ENCODE measurements around the gene FBXW12.
A peak's percentile ranks its signal among the peaks of the same experiment; 100 is the strongest.
"Not testable (repeated sequence)": the region's sequence is repeated elsewhere in the genome, so short reads cannot be mapped to it uniquely, and the experiment has no call there.

FBXW12 gene

GRCh38 chr3:48371651-48372376, at the start of gene FBXW12:
Gene FBXW12, plus strand, starts transcription at chr3:48372219. Its CDS starts 549 bp downstream, at chr3:48372768.
- no peak for DNase-seq (ENCODE audit: low read depth)

DNA sequence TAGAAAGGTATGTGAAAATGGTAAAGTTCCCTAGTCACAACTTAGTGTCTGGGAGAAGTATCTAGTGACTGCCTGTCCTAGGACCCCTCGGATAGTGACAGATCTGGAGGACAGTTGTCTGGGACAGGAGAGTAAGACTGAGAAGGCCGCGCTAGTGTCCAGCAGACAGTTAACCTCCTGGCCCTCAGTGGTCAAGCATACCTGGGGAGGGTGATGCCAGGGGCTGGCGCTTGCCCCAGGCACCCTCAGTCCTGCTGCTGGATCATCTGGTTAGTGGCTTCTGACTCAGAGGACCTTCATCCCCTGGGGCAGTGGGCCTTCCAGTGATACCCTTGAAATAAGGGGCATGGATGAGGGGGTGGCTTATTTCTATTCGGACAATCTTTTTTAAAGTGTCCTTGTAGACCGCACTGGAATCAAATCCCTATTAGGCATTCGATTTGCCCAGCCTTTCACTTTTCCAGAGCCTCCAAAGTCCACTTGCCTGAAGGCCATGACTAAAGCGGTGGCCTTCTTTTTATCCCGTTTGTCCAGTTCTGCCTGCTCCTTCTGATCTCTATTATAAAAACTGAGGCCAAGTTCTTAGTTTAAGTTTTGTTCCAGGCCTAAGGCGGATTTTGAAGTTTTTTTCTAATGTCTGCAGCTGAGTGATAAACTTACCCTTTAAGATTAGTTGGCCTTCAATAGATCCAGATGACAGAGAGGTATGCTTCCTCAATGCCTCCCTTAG, 40.1 kb upstream of the FBXW12 start:
- not testable (repeated sequence) for DNase-seq (ENCODE audit: low read depth)

DNA sequence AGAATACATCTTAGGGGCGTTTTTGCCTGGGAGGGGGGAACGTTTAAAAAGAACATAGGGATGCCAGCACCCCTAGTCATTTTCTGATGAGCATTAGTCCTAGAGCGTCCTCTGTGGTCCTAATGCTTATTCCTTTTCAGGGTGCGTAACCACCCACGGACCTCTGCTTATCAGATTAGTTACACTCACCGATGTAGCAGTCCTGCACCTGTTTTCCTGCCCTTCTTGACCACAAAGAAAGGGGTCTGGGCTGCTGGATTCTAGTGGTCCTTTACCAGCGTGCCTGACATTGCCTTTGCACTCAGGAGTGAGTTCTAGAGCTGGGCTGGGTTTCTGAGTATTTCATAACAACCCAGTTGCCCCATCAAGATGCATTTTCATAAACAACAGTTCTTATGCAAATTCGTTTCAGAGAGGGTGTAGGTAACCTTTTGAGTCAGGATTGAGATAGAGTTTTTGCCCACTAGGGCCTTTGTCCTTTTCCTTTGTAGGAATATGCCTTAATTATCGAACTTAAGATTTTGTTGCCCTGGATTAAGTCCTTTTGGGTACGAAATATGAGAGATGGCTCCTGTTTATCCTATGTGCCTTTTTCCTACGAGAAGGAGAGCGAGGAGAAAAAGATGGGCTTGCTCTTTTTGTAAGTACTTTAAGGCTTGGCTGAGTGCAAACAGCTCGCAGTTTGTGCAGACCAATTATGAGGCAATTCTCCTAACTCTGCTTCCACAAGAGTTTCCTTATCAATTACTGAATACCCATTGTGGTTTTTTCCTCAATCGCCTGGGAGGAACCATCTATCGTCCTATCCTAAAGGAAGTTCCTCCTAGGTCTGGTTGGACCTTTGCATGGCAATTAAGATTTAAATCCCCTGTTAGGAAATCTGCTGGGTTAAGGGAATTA, 38.4 kb upstream of the FBXW12 start, which contains the start of gene SPINK8:
Gene SPINK8 (minus strand): TSS at position 316 of the 900 bp plus-strand sequence. CDS start 5,320 bp downstream, outside the sequence.
- not testable (repeated sequence) for DNase-seq (ENCODE audit: low read depth)

- no peak for DNase-seq (ENCODE audit: low read depth)
Measured at GRCh38 chr3:48334605-48335004, 37.4 kb upstream of the FBXW12 start.

DNA sequence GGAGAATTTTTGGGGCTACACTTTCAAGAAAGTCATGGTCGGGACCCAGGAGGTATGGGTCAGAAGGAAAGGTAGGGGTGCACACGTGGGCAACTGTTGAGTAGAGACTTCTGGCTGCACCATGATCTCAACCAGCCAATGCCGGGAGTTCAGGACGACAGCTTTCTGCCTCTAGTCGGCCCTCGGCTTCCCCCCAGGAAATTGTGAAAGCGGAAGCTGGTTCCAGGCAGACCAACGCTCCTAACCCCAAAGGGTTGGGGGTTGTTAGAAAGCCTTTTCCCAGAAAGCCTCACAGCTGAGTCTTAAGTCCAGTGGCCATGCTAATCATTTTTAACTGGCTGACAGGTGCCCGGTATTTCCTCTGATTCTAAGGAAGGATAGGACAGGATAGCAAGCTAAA, 36.7 kb upstream of the FBXW12 start:
- DNase-seq (ENCODE audit: low read depth) = not testable (repeated sequence)

GRCh38 chr3:48337536-48337935, 34.5 kb upstream of the FBXW12 start:
- not testable (repeated sequence) for DNase-seq (ENCODE audit: low read depth)

- no peak for DNase-seq (ENCODE audit: low read depth)
Measured at GRCh38 chr3:48338635-48339034, 33.4 kb upstream of the FBXW12 start.

DNA sequence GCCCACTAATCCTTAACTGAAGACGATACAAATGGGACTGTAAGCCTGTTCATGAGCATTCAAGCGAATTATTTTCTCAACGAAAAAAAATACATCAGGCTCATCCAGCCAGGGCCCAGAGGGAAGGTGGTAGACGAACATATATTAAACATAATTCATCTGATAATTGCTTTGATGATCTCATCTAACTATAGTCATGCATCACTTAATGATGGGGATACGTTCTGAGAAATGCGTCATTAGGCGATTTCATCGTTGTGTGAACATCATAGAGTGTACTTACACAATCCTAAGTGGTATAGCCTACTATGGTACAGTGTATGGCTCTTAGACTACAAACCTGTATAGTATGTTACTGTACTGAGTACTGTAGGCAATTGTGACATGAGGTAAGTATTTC, 28.6 kb upstream of the FBXW12 start:
- DNase-seq (ENCODE audit: low read depth) = no peak

DNA sequence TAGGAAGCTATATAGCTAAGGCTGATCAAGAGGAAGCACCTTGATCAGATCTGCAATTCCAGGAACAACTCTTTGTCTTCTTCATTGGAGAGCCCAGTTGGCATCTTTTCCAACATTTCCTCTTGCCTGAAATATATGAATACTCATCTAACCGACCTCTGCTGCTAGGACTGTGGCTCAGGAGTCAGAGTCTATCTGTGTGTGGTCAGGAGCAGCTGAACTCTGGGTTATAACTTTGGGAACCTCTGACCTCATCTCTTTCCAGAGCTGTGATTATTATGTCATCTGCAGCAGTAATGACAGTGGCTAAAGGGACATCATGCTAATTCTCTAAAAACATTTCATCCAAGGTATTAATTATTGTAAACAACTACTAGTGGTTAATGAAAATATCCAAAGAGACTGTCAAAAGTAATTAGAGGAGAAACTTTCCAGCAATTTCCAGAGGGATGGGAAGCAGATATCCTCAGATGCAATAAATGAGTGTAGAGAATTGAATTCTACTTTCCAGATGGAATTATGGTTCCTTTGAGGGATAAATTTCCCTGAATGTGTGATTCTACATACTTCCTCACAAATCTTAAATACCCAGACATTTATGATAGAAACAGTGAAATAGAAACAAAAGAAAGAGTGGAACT, 27.0 kb upstream of the FBXW12 start:
- no peak for DNase-seq (ENCODE audit: low read depth)

- no peak for DNase-seq (ENCODE audit: low read depth)
Measured at GRCh38 chr3:48345946-48346572, 26.0 kb upstream of the FBXW12 start.

DNA sequence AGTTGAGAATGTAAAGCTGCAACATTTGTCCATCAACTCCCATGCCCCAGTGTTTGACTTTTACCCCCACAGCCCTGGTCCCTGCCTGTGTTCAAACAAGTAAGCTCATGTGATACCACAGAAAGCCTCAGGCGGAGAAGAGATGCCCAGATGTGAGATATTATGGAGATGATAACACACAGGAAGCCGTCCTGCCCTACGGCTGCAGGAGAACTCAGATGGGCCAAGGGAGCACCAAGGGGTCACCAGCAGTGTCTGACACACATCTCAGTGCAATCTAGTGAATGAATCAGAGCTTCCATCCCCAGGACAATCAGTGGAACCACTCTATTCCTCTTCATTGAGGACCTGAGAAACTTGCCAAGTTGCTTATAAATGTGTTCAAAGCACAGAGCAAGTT, 24.5 kb upstream of the FBXW12 start:
- DNase-seq (ENCODE audit: low read depth) = peak; percentile 36

DNA sequence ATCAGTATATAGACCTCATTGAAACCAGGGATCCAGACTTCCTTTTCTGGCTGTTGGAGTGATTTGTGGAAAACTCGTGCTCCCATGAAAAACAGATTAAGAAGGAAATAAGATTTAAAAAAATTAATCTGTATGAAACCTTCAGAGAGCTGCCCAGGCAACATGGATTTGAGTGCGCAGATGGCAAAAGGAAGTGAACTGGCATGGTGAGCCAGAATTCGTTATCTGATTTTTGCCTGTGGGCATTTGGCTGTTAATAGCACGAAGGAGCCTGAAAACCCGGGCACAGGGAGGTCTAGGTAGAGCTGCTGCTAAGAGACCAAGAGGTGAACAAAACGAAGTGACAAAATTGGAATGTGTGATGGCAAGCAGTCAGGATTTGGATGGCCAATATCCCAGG, 19.5 kb upstream of the FBXW12 start:
- no peak for DNase-seq (ENCODE audit: low read depth)

- DNase-seq (ENCODE audit: low read depth) = no peak
Measured at GRCh38 chr3:48353987-48354386, 18.0 kb upstream of the FBXW12 start.

DNA sequence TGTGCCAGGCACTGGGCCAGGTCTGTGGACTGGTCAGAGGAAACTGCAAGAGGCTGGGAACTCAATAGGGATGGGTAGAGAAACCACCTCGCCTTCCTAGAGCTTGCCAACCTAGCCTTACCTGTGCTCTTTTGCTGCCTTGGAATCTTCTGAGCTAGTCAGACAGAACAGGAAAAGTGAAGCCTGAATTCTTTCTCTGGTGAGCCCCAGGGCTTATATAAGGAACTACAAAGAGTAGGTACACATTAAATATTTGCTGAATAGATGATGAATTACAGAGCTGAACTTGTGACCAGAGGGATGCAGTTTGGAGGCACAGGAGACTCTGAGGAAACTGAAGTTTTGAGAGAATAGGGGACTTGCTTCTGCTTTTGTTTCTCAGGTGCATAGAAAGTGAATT, 15.6 kb upstream of the FBXW12 start:
- no peak for DNase-seq (ENCODE audit: low read depth)

DNA sequence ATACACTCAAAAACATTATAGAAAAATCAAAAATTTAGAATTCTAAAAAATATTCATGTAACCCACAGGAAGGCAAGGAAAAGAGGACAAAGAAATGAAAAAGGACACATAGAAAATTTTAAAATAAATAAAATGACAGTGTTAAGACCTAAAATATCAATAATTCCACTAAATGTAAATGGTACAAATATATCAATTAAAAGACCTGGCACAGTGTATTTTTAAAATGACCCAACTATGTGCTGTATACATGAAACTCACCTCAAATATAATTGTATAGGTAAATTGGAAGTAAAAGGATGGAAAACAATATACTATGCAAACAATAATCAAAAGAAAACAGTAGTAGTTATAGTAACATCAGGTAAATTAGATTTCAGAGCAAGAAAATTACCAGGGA, 10.1 kb upstream of the FBXW12 start:
- no peak for DNase-seq (ENCODE audit: low read depth)

GRCh38 chr3:48364840-48365239, 7.2 kb upstream of the FBXW12 start:
- no peak for DNase-seq (ENCODE audit: low read depth)

- DNase-seq (ENCODE audit: low read depth) = no peak
Measured at GRCh38 chr3:48367201-48367600, 4.8 kb upstream of the FBXW12 start.

DNA sequence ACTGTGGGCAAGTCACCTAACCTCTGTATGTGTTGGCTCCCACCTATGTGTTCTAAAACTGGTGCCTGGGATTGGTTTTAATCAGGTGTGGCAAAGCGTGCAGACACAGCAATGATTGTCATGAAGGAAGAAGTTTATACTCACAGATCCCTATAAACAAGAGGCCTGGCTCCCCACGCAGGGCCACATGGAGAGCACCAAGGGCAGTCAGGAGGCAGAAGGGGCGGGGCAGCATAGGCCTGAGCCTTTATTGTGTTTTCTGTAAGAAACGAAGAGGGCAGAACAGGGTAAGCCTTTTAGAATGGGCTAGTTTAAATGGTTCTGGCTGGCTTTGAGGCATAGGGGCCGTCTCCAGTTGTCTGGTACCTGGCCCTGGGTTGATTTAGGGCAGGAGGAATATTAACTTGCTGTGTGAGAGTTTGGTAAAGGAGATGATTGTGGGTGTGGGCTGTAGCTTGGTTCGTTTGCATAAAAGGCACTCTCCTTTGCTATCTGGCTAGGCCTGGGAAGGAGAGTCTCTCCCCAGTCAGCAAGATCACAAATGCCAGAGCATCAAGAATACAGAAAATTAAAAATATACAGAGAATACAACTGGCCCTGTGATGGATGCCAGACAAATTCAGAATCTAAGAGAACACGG, 2.2 kb upstream of the FBXW12 start:
- DNase-seq (ENCODE audit: low read depth) = no peak

- no peak for DNase-seq (ENCODE audit: low read depth)
Measured at GRCh38 chr3:48370333-48370713, 1.7 kb upstream of the FBXW12 start.

DNA sequence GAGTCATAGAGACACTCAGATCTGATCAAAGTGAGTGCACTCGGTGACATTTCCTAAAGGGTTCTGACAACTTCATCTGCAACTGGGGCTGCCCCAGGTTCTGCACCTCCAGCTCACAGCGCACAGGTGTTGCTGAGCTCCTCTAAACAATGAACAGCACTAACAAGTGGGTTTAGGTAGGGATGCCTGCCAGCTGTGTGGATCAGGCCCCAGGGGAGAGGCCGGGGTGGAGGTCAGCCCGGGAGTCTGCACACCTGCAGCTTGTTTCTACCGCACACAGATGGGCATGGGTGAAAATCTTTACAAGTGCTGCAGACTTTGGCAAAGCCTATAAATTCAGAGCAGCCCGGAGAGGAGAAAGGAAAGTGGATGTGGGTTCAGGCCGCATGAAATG, 355 bp downstream of the FBXW12 start:
- no peak for DNase-seq (ENCODE audit: low read depth)

- DNase-seq (ENCODE audit: low read depth) = no peak
Measured at GRCh38 chr3:48372862-48373435, 930 bp downstream of the FBXW12 start.
